B cell (primary cell): ENCODE data around the gene TCEANC2. TPM values are rescaled to one million over a fixed set of nuclear protein-coding genes. Genes with fewer than 3 reads are reported as not detected.

ENCODE experiments used
- ATAC-seq: fragments of 200-7000 bp; cut with Tn5 transposase; one replicate; pipeline ENCODE4 v1.10.0; 2021; ENCODE audit warnings: low read depth, mild to moderate bottlenecking, moderate number of reproducible peaks, moderate library complexity
- CTCF ChIA-PET: fragments of 350-600 bp; sonication (Branson Sonifier 250); formaldehyde crosslinking; loops from one replicate; lab custom pipeline; 2021; ENCODE audit warnings: antibody characterized with exemption, inconsistent platforms; lab: Charles Lee
- POLR2A ChIA-PET: fragments of 350-600 bp; sonication (Branson Sonifier 250); formaldehyde crosslinking; loops from one replicate; lab custom pipeline; 2021; ENCODE audit warnings: antibody characterized with exemption; lab: Charles Lee
- DNase-seq: peaks from one replicate; pipeline ENCODE4 v3.0.0; 2013
- H2AFZ ChIP-seq: 2 replicates; pipeline ENCODE4 v1.6.1; 2012; ENCODE audit warnings: mild to moderate bottlenecking, low read depth, low read length; ENCODE audit not compliant: insufficient read depth, poor library complexity, severe bottlenecking
- H3K27ac ChIP-seq, 2 donors: 1 replicate in 1 of 2; 2 replicates in 1 of 2; pipeline ENCODE4 v1.5.1; 2012 to 2013; ENCODE audit warnings: low read length in 2 of 2, mild to moderate bottlenecking in 2 of 2, moderate library complexity in 1 of 2
- H3K27me3 ChIP-seq, 4 experiments: fragments of 200-600 bp in 1 of 4; sonication (generic) in 1 of 4; replicated peaks in 1 of 4; 1 replicate in 2 of 4; 2 replicates in 2 of 4; pipeline versions ENCODE4 v1.6.1 to v1.7.0; 2013 to 2016; ENCODE audit warnings: low read length in 3 of 4, mild to moderate bottlenecking in 2 of 4, mixed read lengths in 1 of 4, moderate library complexity in 1 of 4; ENCODE audit not compliant: insufficient read depth in 4 of 4, control insufficient read depth in 3 of 4; ENCODE audit errors: control extremely low read depth in 1 of 4
- H3K36me3 ChIP-seq, 2 experiments: replicated peaks in 1 of 2; 1 replicate in 1 of 2; 2 replicates in 1 of 2; pipeline versions ENCODE4 v1.6.1 to v1.7.1; 2013; ENCODE audit warnings: low read length in 1 of 2; ENCODE audit not compliant: insufficient read depth in 2 of 2, control insufficient read depth in 1 of 2; ENCODE audit errors: control extremely low read depth in 1 of 2, extremely low read depth in 1 of 2
- H3K4me1 ChIP-seq, 2 donors: fragments of 200-600 bp in 1 of 2; sonication (generic) in 1 of 2; 1 replicate in 1 of 2; 2 replicates in 1 of 2; pipeline versions ENCODE4 v1.5.1 to v1.6.1; 2013 to 2017; ENCODE audit warnings: low read length in 2 of 2; ENCODE audit not compliant: control insufficient read depth in 2 of 2, insufficient read depth in 2 of 2
- H3K4me2 ChIP-seq: replicated peaks from 2 replicates; pipeline ENCODE3; 2012; ENCODE audit warnings: mild to moderate bottlenecking, low read depth, low read length; ENCODE audit not compliant: poor library complexity, severe bottlenecking
- H3K4me3 ChIP-seq, 5 experiments: fragments of 200-600 bp in 1 of 5; sonication (generic) in 1 of 5; 1 replicate in 3 of 5; 2 replicates in 2 of 5; pipeline versions ENCODE4 v1.5.1 to v1.7.0; 2011 to 2016; ENCODE audit warnings: low read length in 4 of 5, mild to moderate bottlenecking in 4 of 5, low read depth in 2 of 5, control low read depth in 1 of 5, moderate library complexity in 1 of 5; ENCODE audit not compliant: insufficient read depth in 1 of 5; ENCODE audit errors: control extremely low read depth in 1 of 5, extremely low read depth in 1 of 5
- H3K79me2 ChIP-seq: fragments of 200-600 bp; sonication (generic); one replicate; pipeline ENCODE4 v1.6.0; 2016; ENCODE audit warnings: low read length; ENCODE audit not compliant: control insufficient read depth, insufficient read depth
- H3K9ac ChIP-seq: fragments of 200-600 bp; sonication (generic); 2 replicates; pipeline ENCODE4 v1.6.1; 2017; ENCODE audit warnings: mild to moderate bottlenecking, low read length, moderate library complexity
- H3K9me3 ChIP-seq, 3 donors: one replicate each; pipeline versions ENCODE4 v1.6.1 to v1.7.1; 2013; ENCODE audit warnings: low read length in 2 of 3; ENCODE audit not compliant: control insufficient read depth in 2 of 3, insufficient read depth in 1 of 3; ENCODE audit errors: control extremely low read depth in 1 of 3
- H4K20me1 ChIP-seq: 2 replicates; pipeline ENCODE4 v1.6.0; 2012; ENCODE audit warnings: mild to moderate bottlenecking, low read length; ENCODE audit not compliant: insufficient read depth, control insufficient read depth, poor library complexity, severe bottlenecking
- H3K27ac Mint-ChIP-seq: one replicate; pipeline ENCODE4 v1.8.0; 2021; ENCODE audit warnings: mixed read lengths
- H3K27me3 Mint-ChIP-seq: one replicate; pipeline ENCODE4 v1.8.0; 2021; ENCODE audit warnings: mixed read lengths
- H3K4me1 Mint-ChIP-seq: one replicate; pipeline ENCODE4 v1.8.0; 2021; ENCODE audit warnings: mixed read lengths
- H3K4me3 Mint-ChIP-seq: one replicate; pipeline ENCODE4 v1.8.0; 2021; ENCODE audit warnings: mixed read lengths
- H3K9me3 Mint-ChIP-seq: one replicate; pipeline ENCODE4 v1.8.0; 2022; ENCODE audit warnings: mixed read lengths; ENCODE audit not compliant: insufficient read depth
- EZH2 ChIP-seq: IDR thresholded peaks from 2 replicates; pipeline ENCODE4 v1.6.1; 2012; ENCODE audit warnings: borderline replicate concordance, low read depth, mild to moderate bottlenecking, moderate library complexity, low read length; ENCODE audit not compliant: insufficient read depth, poor library complexity, severe bottlenecking
- WGBS: methylation state at CpG from one replicate; pipeline ENCODE4 v1.1.5; 2013; ENCODE audit warnings: missing lambda C conversion rate; ENCODE audit not compliant: insufficient coverage; 5-methylcytosine and 5-hydroxymethylcytosine counted together
- intact Hi-C: fragments of 100-400 bp; cut with micrococcal nuclease; formaldehyde crosslinking; loops from one replicate; pipeline ENCODE4 v1.10.0; 2022
- polyA plus RNA-seq: library from polyadenylated mRNA; depleted of rRNA; stranded (reverse); fragments of >200 nt; gene quantifications from 2 replicates; pipeline ENCODE4 v1.2.3, GENCODE V29; 2012
- total RNA-seq, 2 donors: library from RNA; stranded (reverse); fragments of 120-200 nt in 1 of 2; gene quantifications; 1 replicate in 1 of 2; 2 replicates in 1 of 2; pipeline versions ENCODE4 v1.2.3 to v1.2.4, GENCODE V29; 2013 to 2022
- TF ChIP-seq, protein P1 (sequence below): fragments of 200-600 bp; IDR thresholded peaks from one replicate; pipeline ENCODE4 v1.8.0; 2022; ENCODE audit warnings: antibody characterized with exemption, mild to moderate bottlenecking

Gene TCEANC2
- total and polyA plus RNA-seq, 2 donors (not counting 1 experiment from before 2014, with no cell fraction given): 8.0 to 15.9 TPM

DNA sequence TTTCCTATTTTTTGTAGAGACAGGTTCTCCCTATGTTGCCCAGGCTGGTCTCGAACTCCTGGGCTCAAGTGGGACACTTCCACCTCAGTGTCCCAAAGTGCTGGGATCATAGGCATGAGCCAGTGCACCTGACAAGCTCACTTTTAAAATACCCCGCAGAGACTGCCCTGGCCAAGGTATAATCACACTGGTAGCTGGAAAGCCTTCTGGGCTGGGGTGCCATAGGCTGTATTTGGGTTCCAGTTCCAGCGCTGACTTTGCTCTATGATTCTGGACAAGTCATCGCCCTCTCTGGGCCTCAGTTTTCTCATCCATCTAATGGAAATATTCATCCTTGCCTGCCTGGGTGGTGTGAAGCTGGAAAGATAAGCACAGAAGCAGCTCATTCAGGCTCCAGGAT, 45.8 kb upstream of the TCEANC2 start:
- Mint-ChIP-seq H3K9me3 (no peaks in the 10 kb centered on the region), H3K27ac (no peak overlapping the region), H3K4me1 (no peaks in the 10 kb centered on the region), H3K27me3 (peaks cover 31% of the 10 kb centered on the region), H3K4me3 (no peak overlapping the region)
- H3K27ac ChIP-seq: no peak overlapping the region
- ChIA-PET CTCF (no interaction called here), POLR2A (no interaction called here)
- no peak overlapping the region for H3K4me2 ChIP-seq
- DNase-seq (no peak), ATAC-seq (no peak)
- no peaks in the 10 kb centered on the region for H3K36me3 ChIP-seq
- no peak for TF ChIP-seq EZH2
- TF ChIP-seq, protein P1, sequence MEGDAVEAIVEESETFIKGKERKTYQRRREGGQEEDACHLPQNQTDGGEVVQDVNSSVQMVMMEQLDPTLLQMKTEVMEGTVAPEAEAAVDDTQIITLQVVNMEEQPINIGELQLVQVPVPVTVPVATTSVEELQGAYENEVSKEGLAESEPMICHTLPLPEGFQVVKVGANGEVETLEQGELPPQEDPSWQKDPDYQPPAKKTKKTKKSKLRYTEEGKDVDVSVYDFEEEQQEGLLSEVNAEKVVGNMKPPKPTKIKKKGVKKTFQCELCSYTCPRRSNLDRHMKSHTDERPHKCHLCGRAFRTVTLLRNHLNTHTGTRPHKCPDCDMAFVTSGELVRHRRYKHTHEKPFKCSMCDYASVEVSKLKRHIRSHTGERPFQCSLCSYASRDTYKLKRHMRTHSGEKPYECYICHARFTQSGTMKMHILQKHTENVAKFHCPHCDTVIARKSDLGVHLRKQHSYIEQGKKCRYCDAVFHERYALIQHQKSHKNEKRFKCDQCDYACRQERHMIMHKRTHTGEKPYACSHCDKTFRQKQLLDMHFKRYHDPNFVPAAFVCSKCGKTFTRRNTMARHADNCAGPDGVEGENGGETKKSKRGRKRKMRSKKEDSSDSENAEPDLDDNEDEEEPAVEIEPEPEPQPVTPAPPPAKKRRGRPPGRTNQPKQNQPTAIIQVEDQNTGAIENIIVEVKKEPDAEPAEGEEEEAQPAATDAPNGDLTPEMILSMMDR: no peak
- no peaks in the 10 kb centered on the region for H3K27me3 ChIP-seq
- H3K4me3 ChIP-seq: no peak overlapping the region
- no peak overlapping the region for H2AFZ ChIP-seq
- intact Hi-C loops: no loop called here
- 90% methylated on average over 2 of the region's 4 CpGs for WGBS
- H4K20me1 ChIP-seq: no peaks in the 10 kb centered on the region
- H3K9ac ChIP-seq: no peak overlapping the region
- H3K9me3 ChIP-seq: peaks cover 0 to 12% (median 0%) of the 10 kb centered on the region in 3 donors
- no peaks in the 10 kb centered on the region for H3K79me2 ChIP-seq
- no peaks in the 10 kb centered on the region for H3K4me1 ChIP-seq

DNA sequence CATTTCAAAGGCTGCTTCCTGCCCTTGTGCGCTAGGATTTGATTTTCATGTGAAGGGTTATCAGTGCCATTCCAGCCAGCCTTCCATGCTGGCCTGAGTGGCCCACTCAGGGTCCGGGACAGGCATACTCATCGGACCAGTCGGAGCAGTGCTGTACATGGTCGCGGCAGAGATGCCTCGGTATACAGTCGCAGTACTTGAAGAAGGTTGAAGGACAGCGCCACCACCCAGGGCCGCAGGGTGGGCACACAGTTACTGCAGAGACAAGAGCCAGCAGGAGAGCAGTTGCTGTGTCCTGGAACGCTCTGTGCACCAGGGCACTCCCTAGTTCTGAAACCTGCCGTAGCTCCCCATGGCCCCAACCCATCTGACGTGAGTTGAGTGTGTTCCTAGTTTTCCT, 44.5 kb upstream of the TCEANC2 start:
- peaks cover 35% of the 10 kb centered on the region for H3K27me3 Mint-ChIP-seq
- no peak for ATAC-seq
- Histone ChIP-seq H2AFZ (no peak overlapping the region), H4K20me1 (no peaks in the 10 kb centered on the region), H3K79me2 (no peaks in the 10 kb centered on the region), H3K4me3 (no peak overlapping the region), H3K4me2 (no peak overlapping the region), H3K9me3 (peaks cover 0 to 4% (median 0%) of the 10 kb centered on the region in 3 donors), H3K4me1 (no peaks in the 10 kb centered on the region), H3K9ac (no peak overlapping the region), H3K27ac (no peak overlapping the region), H3K27me3 (no peaks in the 10 kb centered on the region), H3K36me3 (no peaks in the 10 kb centered on the region)
- 95% methylated on average over 13 of the region's 13 CpGs for WGBS
- H3K9me3 Mint-ChIP-seq: no peaks in the 10 kb centered on the region
- intact Hi-C loops: no loop called here
- CTCF ChIA-PET: no interaction called here
- no peak for TF ChIP-seq EZH2
- TF ChIP-seq, protein P1: no peak
- POLR2A ChIA-PET: no interaction called here
- no peak overlapping the region for H3K27ac Mint-ChIP-seq
- H3K4me3 Mint-ChIP-seq: no peak overlapping the region
- DNase-seq: no peak
- H3K4me1 Mint-ChIP-seq: no peaks in the 10 kb centered on the region
